GM04503 (cell line): Measurements from ENCODE around the gene NT5DC3.
"Not testable (repeated sequence)": the region's sequence is repeated elsewhere in the genome, so short reads cannot be mapped to it uniquely, and the experiment has no call there.

Experiments
- DNase-seq: peaks from one replicate; pipeline ENCODE4 v3.0.0-alpha.2; 2012; ENCODE audit warnings: low read depth

NT5DC3 gene

GRCh38 chr12:103855896-103856657, 15.0 kb upstream of the NT5DC3 start:
- no peak for DNase-seq

GRCh38 chr12:103855036-103855712, 14.1 kb upstream of the NT5DC3 start:
- DNase-seq = no peak

GRCh38 chr12:103854372-103854973, 13.4 kb upstream of the NT5DC3 start:
- no peak for DNase-seq

GRCh38 chr12:103852498-103852997, 11.5 kb upstream of the NT5DC3 start:
- DNase-seq = no peak

- DNase-seq = no peak
These were observed 10.1 kb upstream of the NT5DC3 start for GRCh38 chr12:103851127-103851526.

- DNase-seq = no peak
These were observed 9.4 kb upstream of the NT5DC3 start for GRCh38 chr12:103850429-103850828.

GRCh38 chr12:103848917-103849491, 8.0 kb upstream of the NT5DC3 start:
- DNase-seq = no peak

GRCh38 chr12:103848143-103848542, 7.1 kb upstream of the NT5DC3 start:
- DNase-seq = no peak

- no peak for DNase-seq
These were observed 5.4 kb upstream of the NT5DC3 start for GRCh38 chr12:103846415-103846814.

GRCh38 chr12:103844305-103844704, 3.3 kb upstream of the NT5DC3 start:
- no peak for DNase-seq

- DNase-seq = peak; percentile 50
These were observed 903 bp upstream of the NT5DC3 start for GRCh38 chr12:103841690-103842584.

GRCh38 chr12:103840462-103840875, 565 bp downstream of the NT5DC3 start:
- no peak for DNase-seq

GRCh38 chr12:103839609-103840461, 1.2 kb downstream of the NT5DC3 start:
- no peak for DNase-seq

- no peak for DNase-seq
These were observed 1.9 kb downstream of the NT5DC3 start for GRCh38 chr12:103839103-103839502.

GRCh38 chr12:103838254-103838914, 2.6 kb downstream of the NT5DC3 start:
- no peak for DNase-seq

GRCh38 chr12:103836345-103836744, 4.7 kb downstream of the NT5DC3 start:
- DNase-seq = no peak

- not testable (repeated sequence) for DNase-seq
These were observed 5.2 kb downstream of the NT5DC3 start for GRCh38 chr12:103835747-103836335.

GRCh38 chr12:103834942-103835341, 6.1 kb downstream of the NT5DC3 start:
- no peak for DNase-seq

- DNase-seq = no peak
These were observed 7.1 kb downstream of the NT5DC3 start for GRCh38 chr12:103833891-103834290.
